Cardiac muscle cell (in vitro differentiated cells and primary cell): ENCODE measurements around the gene ZMAT5. TPM values are rescaled to one million over a fixed set of nuclear protein-coding genes. Genes with fewer than 3 reads are reported as not detected.

Experiments
- DNase-seq, 2 donors: peaks; one replicate each; pipeline versions ENCODE4 v3.0.0 to v3.0.0-alpha.2; 2010 to 2017; ENCODE audit warnings: low read depth in 1 of 2, low spot score in 1 of 2
- H3K27ac ChIP-seq: fragments of 200-600 bp; sonication (generic); 2 replicates; pipeline ENCODE4 v1.5.1; 2016
- H3K27me3 ChIP-seq: fragments of 200-600 bp; sonication (generic); 2 replicates; pipeline ENCODE4 v1.6.0; 2016; ENCODE audit warnings: control low read depth
- H3K36me3 ChIP-seq: fragments of 200-600 bp; sonication (generic); 2 replicates; pipeline ENCODE4 v1.5.1; 2016; ENCODE audit warnings: control low read depth
- H3K4me1 ChIP-seq: fragments of 200-600 bp; sonication (generic); 2 replicates; pipeline ENCODE4 v1.8.1; 2017; ENCODE audit warnings: low read depth, mild to moderate bottlenecking, mixed run types
- H3K4me3 ChIP-seq: fragments of 200-600 bp; sonication (generic); 2 replicates; pipeline ENCODE4 v1.5.1; 2016; ENCODE audit warnings: mild to moderate bottlenecking
- H3K9me3 ChIP-seq: fragments of 200-600 bp; sonication (generic); 2 replicates; pipeline ENCODE4 v1.5.1; 2017; ENCODE audit warnings: low read depth, mild to moderate bottlenecking, control low read depth
- polyA plus RNA-seq: library from polyadenylated mRNA; unstranded; fragments of >200 nt; fragmentation: Nextera tagmentation; extraction: Ambion mirVana; gene quantifications from 2 replicates; pipeline ENCODE4 v1.2.1, GENCODE V29; 2016
- total RNA-seq: library from RNA; depleted of rRNA; stranded (reverse); fragments of >200 nt; gene quantifications from 2 replicates; pipeline ENCODE4 v1.2.3, GENCODE V29; 2016
- TF ChIP-seq, protein P1 (sequence below): IDR thresholded peaks from 2 replicates; pipeline ENCODE4 v1.5.1; 2012; ENCODE audit warnings: low read depth, mild to moderate bottlenecking, low read length

Gene ZMAT5
- total and polyA plus RNA-seq, 2 experiments from 2014 or later, result 40.5 to 76.1 TPM

DNA sequence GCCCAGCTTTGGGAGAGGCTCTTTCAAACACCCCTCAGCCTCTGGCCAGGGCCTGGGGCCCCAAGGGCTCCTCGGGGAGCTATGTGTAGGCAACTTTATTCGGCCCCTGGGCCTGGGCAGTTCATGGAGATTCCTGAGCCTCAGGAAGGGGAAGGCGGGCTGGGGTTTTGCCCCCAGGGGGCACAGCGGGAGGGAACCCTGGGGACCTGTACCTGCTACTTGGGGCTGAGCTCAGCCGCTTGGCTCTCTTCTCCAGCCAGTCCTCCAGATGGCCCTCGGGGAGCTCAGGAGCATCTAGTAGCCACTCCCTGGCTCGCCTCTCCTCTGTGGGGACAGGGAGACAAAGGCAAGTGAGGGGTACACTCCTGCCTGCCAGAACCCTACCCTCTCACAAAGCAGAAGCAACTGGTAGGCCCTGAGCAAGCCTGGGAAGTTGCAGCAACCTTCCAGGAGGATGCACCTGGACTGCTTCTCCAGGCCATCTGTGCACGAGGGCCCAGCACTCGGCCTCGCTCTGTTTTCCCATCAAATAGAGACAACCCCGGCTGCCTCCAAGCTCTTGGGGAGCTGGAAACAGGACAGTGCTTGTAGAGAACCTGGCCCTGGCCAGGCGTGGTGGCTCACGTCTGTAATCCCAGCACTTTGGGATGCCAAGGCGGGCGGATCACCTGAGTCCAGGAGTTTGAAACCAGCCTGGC is 28.5 kb downstream of the ZMAT5 start:
- no peak for DNase-seq
- Histone ChIP-seq H3K27ac (no peak overlapping the region), H3K4me1 (no peaks in the 10 kb centered on the region), H3K27me3 (no peaks in the 10 kb centered on the region), H3K4me3 (no peak overlapping the region), H3K36me3 (no peaks in the 10 kb centered on the region), H3K9me3 (no peaks in the 10 kb centered on the region)
- TF ChIP-seq, protein P1, sequence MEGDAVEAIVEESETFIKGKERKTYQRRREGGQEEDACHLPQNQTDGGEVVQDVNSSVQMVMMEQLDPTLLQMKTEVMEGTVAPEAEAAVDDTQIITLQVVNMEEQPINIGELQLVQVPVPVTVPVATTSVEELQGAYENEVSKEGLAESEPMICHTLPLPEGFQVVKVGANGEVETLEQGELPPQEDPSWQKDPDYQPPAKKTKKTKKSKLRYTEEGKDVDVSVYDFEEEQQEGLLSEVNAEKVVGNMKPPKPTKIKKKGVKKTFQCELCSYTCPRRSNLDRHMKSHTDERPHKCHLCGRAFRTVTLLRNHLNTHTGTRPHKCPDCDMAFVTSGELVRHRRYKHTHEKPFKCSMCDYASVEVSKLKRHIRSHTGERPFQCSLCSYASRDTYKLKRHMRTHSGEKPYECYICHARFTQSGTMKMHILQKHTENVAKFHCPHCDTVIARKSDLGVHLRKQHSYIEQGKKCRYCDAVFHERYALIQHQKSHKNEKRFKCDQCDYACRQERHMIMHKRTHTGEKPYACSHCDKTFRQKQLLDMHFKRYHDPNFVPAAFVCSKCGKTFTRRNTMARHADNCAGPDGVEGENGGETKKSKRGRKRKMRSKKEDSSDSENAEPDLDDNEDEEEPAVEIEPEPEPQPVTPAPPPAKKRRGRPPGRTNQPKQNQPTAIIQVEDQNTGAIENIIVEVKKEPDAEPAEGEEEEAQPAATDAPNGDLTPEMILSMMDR, result no peak

DNA sequence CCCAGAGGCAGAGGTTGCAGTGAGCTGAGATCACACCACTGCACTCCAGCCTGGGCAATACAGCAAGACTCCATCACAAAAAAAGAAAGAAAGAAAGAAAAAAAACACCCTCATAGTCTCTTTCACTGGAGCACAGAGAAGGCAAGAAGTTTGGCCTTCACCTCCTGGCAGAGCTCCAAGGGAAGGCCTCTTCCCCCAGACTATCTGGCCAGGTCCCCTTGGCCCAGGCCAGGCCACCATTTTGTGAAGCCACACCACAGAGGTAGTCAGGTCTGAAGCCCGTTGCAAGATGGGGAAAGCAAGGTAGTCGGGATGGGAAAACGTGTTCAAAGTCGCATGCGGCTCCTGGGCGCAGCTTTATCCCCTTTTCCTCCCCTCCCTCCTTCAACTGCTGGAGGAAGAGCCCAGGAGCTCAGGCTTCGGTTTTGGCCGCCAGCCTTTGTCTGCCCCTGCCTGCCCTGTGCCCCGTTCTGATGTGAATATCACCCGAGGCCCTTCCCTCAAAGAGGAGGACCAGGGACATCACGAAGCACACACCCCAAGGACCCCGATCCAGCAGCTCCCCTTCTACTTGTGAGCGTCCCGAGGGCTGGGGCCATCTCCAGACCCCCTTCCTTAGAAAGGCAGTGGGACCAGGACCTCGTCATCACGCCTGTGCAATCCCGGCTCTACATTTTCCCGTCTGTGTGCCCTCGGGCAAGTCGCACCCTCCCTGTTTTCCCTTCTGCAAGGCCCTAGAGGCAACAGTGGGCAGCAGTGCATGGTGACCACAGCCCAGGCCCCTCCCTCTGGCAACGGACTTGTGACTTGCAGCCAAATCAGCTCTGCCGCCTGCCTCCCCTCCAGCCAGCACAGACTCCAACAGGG is 29.3 kb downstream of the ZMAT5 start:
- Histone ChIP-seq H3K4me3 (no peak overlapping the region), H3K27me3 (no peaks in the 10 kb centered on the region), H3K36me3 (no peaks in the 10 kb centered on the region), H3K27ac (no peak overlapping the region), H3K4me1 (no peaks in the 10 kb centered on the region), H3K9me3 (no peaks in the 10 kb centered on the region)
- TF ChIP-seq, protein P1, result no peak
- no peak for DNase-seq

DNA sequence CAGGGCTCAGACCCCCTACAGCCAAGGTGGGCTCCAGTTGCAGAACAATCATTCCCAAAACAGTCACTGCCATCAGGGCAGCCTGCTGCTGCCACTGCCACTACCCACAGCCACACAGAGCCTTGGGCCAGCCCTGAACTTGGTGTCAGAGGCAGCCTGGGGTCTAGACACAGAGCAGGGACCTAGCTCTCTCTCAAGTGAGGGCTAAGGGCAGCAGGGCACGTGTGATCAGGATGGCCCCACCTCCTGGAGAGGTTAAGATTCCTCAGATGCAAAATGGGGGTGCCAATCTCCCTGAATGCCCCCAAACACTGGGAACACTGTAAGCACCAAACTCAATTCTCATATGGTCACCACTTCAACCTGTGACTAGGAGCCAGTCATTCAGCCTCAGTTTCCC is 31.4 kb downstream of the ZMAT5 start:
- TF ChIP-seq, protein P1, result no peak
- no peak overlapping the region for H3K4me3 ChIP-seq
- H3K36me3 ChIP-seq, result no peaks in the 10 kb centered on the region
- no peaks in the 10 kb centered on the region for H3K27me3 ChIP-seq
- H3K4me1 ChIP-seq, result no peaks in the 10 kb centered on the region
- H3K27ac ChIP-seq, result no peak overlapping the region
- DNase-seq, result no peak
- H3K9me3 ChIP-seq, result no peaks in the 10 kb centered on the region

DNA sequence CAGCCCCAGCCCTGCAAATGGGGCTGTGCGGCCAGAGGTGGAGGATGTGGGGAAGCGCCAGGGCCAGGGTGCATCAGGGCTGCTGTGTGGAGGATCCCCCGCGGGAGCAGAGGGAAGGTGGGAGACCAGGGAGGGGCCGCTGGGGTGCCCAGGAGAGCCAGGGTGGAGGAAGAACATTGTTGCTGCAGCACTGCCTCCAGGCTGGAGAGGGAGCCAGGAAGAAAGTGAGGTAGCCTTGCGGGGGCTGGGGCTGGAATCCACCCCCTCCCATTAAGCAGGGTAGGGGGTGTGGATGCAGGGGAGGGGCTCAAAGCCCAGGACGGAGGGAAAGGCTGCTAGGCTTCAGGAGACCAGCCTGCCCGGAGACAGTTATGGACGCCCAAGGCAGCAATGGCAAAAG is 32.0 kb downstream of the ZMAT5 start:
- Histone ChIP-seq H3K36me3 (no peaks in the 10 kb centered on the region), H3K4me3 (no peak overlapping the region), H3K9me3 (no peaks in the 10 kb centered on the region), H3K4me1 (no peaks in the 10 kb centered on the region), H3K27me3 (no peaks in the 10 kb centered on the region), H3K27ac (no peak overlapping the region)
- DNase-seq, result no peak
- TF ChIP-seq, protein P1, result no peak

DNA sequence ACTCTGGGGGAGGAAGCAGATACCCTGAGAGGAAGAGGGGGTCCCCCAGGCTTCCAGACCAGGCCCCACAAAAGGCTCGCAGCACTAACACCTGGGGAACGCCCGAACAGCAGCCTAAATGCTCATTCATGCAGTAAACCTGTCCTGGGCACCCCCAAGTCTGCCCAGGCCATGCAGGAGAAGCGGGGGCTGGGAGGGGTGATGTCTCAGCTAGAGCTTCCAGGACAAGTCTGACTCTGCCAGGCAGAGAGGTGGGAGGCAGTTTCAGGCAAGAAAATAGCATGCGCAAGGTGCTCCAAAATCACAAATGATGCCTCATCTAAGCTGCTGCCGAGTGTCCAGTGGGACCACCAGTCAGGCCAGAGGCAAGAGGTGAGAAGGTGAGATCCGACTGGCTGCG is 32.4 kb downstream of the ZMAT5 start:
- H3K27ac ChIP-seq, result no peak overlapping the region
- no peaks in the 10 kb centered on the region for H3K27me3 ChIP-seq
- no peak for DNase-seq
- H3K9me3 ChIP-seq, result no peaks in the 10 kb centered on the region
- H3K36me3 ChIP-seq, result no peaks in the 10 kb centered on the region
- TF ChIP-seq, protein P1, result no peak
- H3K4me3 ChIP-seq, result no peak overlapping the region
- no peaks in the 10 kb centered on the region for H3K4me1 ChIP-seq
